GM12878 (cell line): ENCODE measurements around the gene TMEM132D. TPM values are rescaled to one million over a fixed set of nuclear protein-coding genes. Genes with fewer than 3 reads are reported as not detected.

Experiments
- ATAC-seq: fragments of 200-7000 bp; cut with Tn5 transposase; 3 replicates; pipeline ENCODE4 v1.9.1; 2020; ENCODE audit warnings: mild to moderate bottlenecking, moderate library complexity
- BruUV-seq: library from RNA; stranded (reverse); fragments of 400-500 nt; replicated peaks from 2 replicates; lab custom pipeline; 2021; lab: Mats Ljungman, UMichigan
- CTCF ChIA-PET: fragments of 300-600 bp; sonication (Branson Sonifier 250); formaldehyde crosslinking; extraction: SDS; loops from one replicate; lab custom pipeline; 2021; ENCODE audit warnings: inconsistent platforms; lab: Yijun Ruan, JAX
- POLR2A ChIA-PET: fragments of 350-600 bp; formaldehyde crosslinking; extraction: SDS; loops from one replicate; lab custom pipeline; 2021; ENCODE audit warnings: inconsistent platforms; lab: Charles Lee
- RAD21 ChIA-PET: fragments of 300-600 bp; sonication (Branson Sonifier 250); formaldehyde crosslinking; loops from one replicate; lab custom pipeline; 2023; ENCODE audit warnings: antibody characterized with exemption; ENCODE audit not compliant: unreplicated experiment; lab: Charles Lee
- SMC1A ChIA-PET: fragments of 300-600 bp; sonication (Branson Sonifier 250); formaldehyde crosslinking; loops from one replicate; lab custom pipeline; 2023; ENCODE audit not compliant: unreplicated experiment, uncharacterized antibody; lab: Charles Lee
- DNase-seq: peaks from one replicate; pipeline ENCODE4 v3.0.0-alpha.2; 2011; ENCODE audit warnings: low read depth, low spot score
- FAIRE-seq: peaks from 3 replicates; lab custom pipeline; 2011; peaks lifted over from hg19 to GRCh38; lab: Jason Lieb, UNC
- H2AFZ ChIP-seq: 2 replicates; pipeline ENCODE4 v1.6.0; 2011; ENCODE audit warnings: low read depth, low read length, control low read depth; ENCODE audit not compliant: control insufficient read depth
- H3K27ac ChIP-seq: 2 replicates; pipeline ENCODE4 v1.5.1; 2011; ENCODE audit warnings: control low read depth; ENCODE audit not compliant: control insufficient read depth, insufficient read depth
- H3K27me3 ChIP-seq, 2 experiments: replicated peaks in 1 of 2; 2 replicates each; pipeline versions ENCODE4 v1.6.0 to v1.6.1; 2011; ENCODE audit warnings: low read length in 1 of 2; ENCODE audit not compliant: control insufficient read depth in 2 of 2, insufficient read depth in 2 of 2
- H3K36me3 ChIP-seq, 2 experiments: 2 replicates each; pipeline ENCODE4 v1.5.1; 2011; ENCODE audit warnings: low read length in 1 of 2; ENCODE audit not compliant: control insufficient read depth in 2 of 2, insufficient read depth in 2 of 2
- H3K4me1 ChIP-seq: 2 replicates; pipeline ENCODE4 v1.6.1; 2011; ENCODE audit warnings: mild to moderate bottlenecking, low read length, moderate library complexity, mixed read lengths; ENCODE audit not compliant: control insufficient read depth, insufficient read depth
- H3K4me2 ChIP-seq: 2 replicates; pipeline ENCODE4 v1.6.0; 2011; ENCODE audit warnings: control low read depth; ENCODE audit not compliant: control insufficient read depth, insufficient read depth
- H3K4me3 ChIP-seq: fragments of 200-600 bp; sonication (generic); 2 replicates; pipeline ENCODE4 v1.5.1; 2016
- H3K79me2 ChIP-seq: 2 replicates; pipeline ENCODE4 v1.6.0; 2011; ENCODE audit warnings: low read length; ENCODE audit not compliant: control insufficient read depth, insufficient read depth
- H3K9ac ChIP-seq: 2 replicates; pipeline ENCODE4 v1.8.0; 2011; ENCODE audit warnings: low read length, control low read depth, mixed read lengths; ENCODE audit not compliant: control insufficient read depth, insufficient read depth
- H3K9me3 ChIP-seq: replicated peaks from 3 replicates; pipeline ENCODE4 v1.5.1; 2011; ENCODE audit warnings: mild to moderate bottlenecking, low read length; ENCODE audit not compliant: control insufficient read depth, insufficient read depth
- H4K20me1 ChIP-seq: 2 replicates; pipeline ENCODE4 v1.6.0; 2011; ENCODE audit not compliant: control insufficient read depth, insufficient read depth
- BRCA1 ChIP-seq: IDR thresholded peaks from 2 replicates; pipeline ENCODE4 v1.6.1; 2011; ENCODE audit warnings: low read depth, low read length, improper control_type of control experiment
- CUX1 ChIP-seq: IDR thresholded peaks from 2 replicates; pipeline ENCODE4 v1.6.1; 2012; ENCODE audit warnings: improper control_type of control experiment, low read depth, low read length; ENCODE audit not compliant: insufficient replicate concordance
- FOXK2 ChIP-seq: fragments of 450-650 bp; IDR thresholded peaks from 2 replicates; pipeline ENCODE4 v1.6.1; 2017; ENCODE audit warnings: mild to moderate bottlenecking, moderate library complexity
- IKZF1 ChIP-seq: fragments of 450-650 bp; conservative IDR thresholded peaks from 2 replicates; pipeline ENCODE4 v1.6.1; 2017; ENCODE audit warnings: antibody characterized with exemption, mild to moderate bottlenecking
- IRF4 ChIP-seq: IDR thresholded peaks from 2 replicates; pipeline ENCODE4 v1.6.1; 2011; ENCODE audit warnings: low read depth, low read length
- MTA3 ChIP-seq: IDR thresholded peaks from 2 replicates; pipeline ENCODE4 v1.6.1; 2012; ENCODE audit warnings: low read length, inconsistent platforms, borderline replicate concordance
- PML ChIP-seq: IDR thresholded peaks from 2 replicates; pipeline ENCODE4 v1.6.1; 2012; ENCODE audit warnings: low read length, inconsistent platforms
- RCOR1 ChIP-seq: conservative IDR thresholded peaks from 2 replicates; pipeline ENCODE4 v1.6.1; 2012; ENCODE audit warnings: low read depth, low read length, improper control_type of control experiment
- RELA ChIP-seq: fragments of 450-650 bp; IDR thresholded peaks from 2 replicates; pipeline ENCODE4 v1.8.0; 2014; ENCODE audit warnings: borderline replicate concordance; ENCODE audit not compliant: partially characterized antibody
- ZBTB11 ChIP-seq: fragments of 450-650 bp; formaldehyde crosslinking; IDR thresholded peaks from 2 replicates; pipeline ENCODE4 v1.5.0; 2022; ENCODE audit warnings: mild to moderate bottlenecking, missing genetic modification characterization
- WGBS: methylation state at CpG from one replicate; pipeline ENCODE4 v1.1.6; 2016; ENCODE audit warnings: low lambda C conversion rate; ENCODE audit not compliant: insufficient replicate concordance, insufficient coverage; ENCODE audit errors: missing lambda C conversion rate; 5-methylcytosine and 5-hydroxymethylcytosine counted together
- in situ Hi-C: fragments of 300-500 bp; cut with MboI; formaldehyde crosslinking; loops from 9 replicates; pipeline ENCODE4 v1.14.3; 2018; ENCODE audit warnings: mixed read lengths
- intact Hi-C: fragments of 100-400 bp; cut with micrococcal nuclease; formaldehyde crosslinking; loops from one replicate; pipeline ENCODE4 v1.14.2; 2022; ENCODE audit not compliant: unreplicated experiment
- polyA plus RNA-seq, 11 experiments: library from polyadenylated mRNA; depleted of rRNA in 4 of 11; unstranded in 6 of 11; stranded (reverse) in 5 of 11; fragments of >200 nt; fragmentation: Nextera tagmentation in 4 of 11; fragmentation: Illumina TruSeq in 1 of 11; extraction: Ambion mirVana in 4 of 11; extraction: Trizol in 1 of 11; gene quantifications; 1 replicate in 1 of 11; 2 replicates in 10 of 11; pipeline versions ENCODE4 v1.2.1 to v1.2.3, GENCODE V29; 2011 to 2016; ENCODE audit warnings: inconsistent platforms in 2 of 11, missing spikeins in 2 of 11, low read depth in 1 of 11
- total RNA-seq, 4 experiments: library from RNA; depleted of rRNA in 3 of 4; stranded (reverse); fragments of >200 nt in 3 of 4; fragmentation: Illumina TruSeq in 1 of 4; extraction: Trizol in 1 of 4; gene quantifications; 2 replicates each; pipeline versions ENCODE4 v1.2.1 to v1.2.3, GENCODE V29; 2013 to 2021

The TMEM132D gene
- total and polyA plus RNA-seq, 10 of the 15 experiments (the other 5 are each of a cell fraction or from before 2014, with no cell fraction given) = under 0.01 to 0.12 (median 0.02) TPM; not detected in 3

GRCh38 chr12:129716825-129717224, 187.0 kb downstream of the TMEM132D start:
- BruUV-seq = no TSS peak
- Histone ChIP-seq H3K9ac (no peak overlapping the region), H2AFZ (no peak overlapping the region), H3K36me3 (no peaks in the 10 kb centered on the region), H3K79me2 (no peaks in the 10 kb centered on the region), H3K4me3 (no peak overlapping the region), H3K27me3 (no peaks in the 10 kb centered on the region), H3K4me1 (no peaks in the 10 kb centered on the region), H3K9me3 (no peaks in the 10 kb centered on the region), H3K27ac (no peak overlapping the region), H4K20me1 (no peaks in the 10 kb centered on the region), H3K4me2 (no peak overlapping the region)
- ATAC-seq = no peak
- intact Hi-C loops = no loop called here
- SMC1A ChIA-PET = no interaction called here
- 45% methylated on average over 9 of the region's 9 CpGs for WGBS
- DNase-seq = no peak
- POLR2A ChIA-PET = no interaction called here
- TF ChIP-seq RCOR1 (no peak), IKZF1 (no peak)
- in situ Hi-C loops = no loop called here
- RAD21 ChIA-PET = no interaction called here
- FAIRE-seq = no peak
- CTCF ChIA-PET = no interaction called here

- SMC1A ChIA-PET = no interaction called here
- BruUV-seq = no TSS peak
- no peak overlapping the region for H3K9ac ChIP-seq
- TF ChIP-seq IRF4 = no peak
- TF ChIP-seq MTA3 = no peak
- TF ChIP-seq CUX1 = no peak
- TF ChIP-seq ZBTB11 (CRISPR knock-in tag) = no peak
- TF ChIP-seq RELA = no peak
- TF ChIP-seq PML = no peak
- no peak for TF ChIP-seq BRCA1
- TF ChIP-seq FOXK2 = no peak
These were observed 197.1 kb downstream of the TMEM132D start for GRCh38 chr12:129706716-129707115.

More at GRCh38 chr12:129706716-129707115, 197.1 kb downstream of the TMEM132D start:
- ChIA-PET RAD21 (no interaction called here), POLR2A (no interaction called here), CTCF (interaction anchor here (1.3 kb wide), 1 partner anchor 11 kb away, joined by 3 read pairs; no protein-coding TSS in a partner anchor)
- H3K27me3 ChIP-seq = no peaks in the 10 kb centered on the region
- H3K9me3 ChIP-seq = no peaks in the 10 kb centered on the region; the same call in 2 of the 3 replicates
- H2AFZ ChIP-seq = no peak overlapping the region
- intact Hi-C loops = no loop called here
- H3K4me3 ChIP-seq = no peak overlapping the region
- H3K36me3 ChIP-seq = no peaks in the 10 kb centered on the region
- FAIRE-seq = no peak
- H3K4me1 ChIP-seq = no peaks in the 10 kb centered on the region
- DNase-seq = no peak
- WGBS = 0% methylated on average over 2 of the region's 2 CpGs
- H3K79me2 ChIP-seq = no peaks in the 10 kb centered on the region
- H3K27ac ChIP-seq = no peak overlapping the region
- H4K20me1 ChIP-seq = no peaks in the 10 kb centered on the region
- no peak overlapping the region for H3K4me2 ChIP-seq
- ATAC-seq = no peak
- in situ Hi-C loops = no loop called here
